HG03354 (cell line): ENCODE measurements around the gene HASPIN.
"Not testable (repeated sequence)": the region's sequence is repeated elsewhere in the genome, so short reads cannot be mapped to it uniquely, and the experiment has no call there.

ENCODE experiments used
- ATAC-seq: cut with Tn5 transposase; IDR thresholded peaks from one replicate; pipeline ENCODE4 v1.9.1; 2021; ENCODE audit warnings: mild to moderate bottlenecking; ENCODE audit not compliant: unreplicated experiment, poor library complexity, severe bottlenecking

The HASPIN gene

DNA sequence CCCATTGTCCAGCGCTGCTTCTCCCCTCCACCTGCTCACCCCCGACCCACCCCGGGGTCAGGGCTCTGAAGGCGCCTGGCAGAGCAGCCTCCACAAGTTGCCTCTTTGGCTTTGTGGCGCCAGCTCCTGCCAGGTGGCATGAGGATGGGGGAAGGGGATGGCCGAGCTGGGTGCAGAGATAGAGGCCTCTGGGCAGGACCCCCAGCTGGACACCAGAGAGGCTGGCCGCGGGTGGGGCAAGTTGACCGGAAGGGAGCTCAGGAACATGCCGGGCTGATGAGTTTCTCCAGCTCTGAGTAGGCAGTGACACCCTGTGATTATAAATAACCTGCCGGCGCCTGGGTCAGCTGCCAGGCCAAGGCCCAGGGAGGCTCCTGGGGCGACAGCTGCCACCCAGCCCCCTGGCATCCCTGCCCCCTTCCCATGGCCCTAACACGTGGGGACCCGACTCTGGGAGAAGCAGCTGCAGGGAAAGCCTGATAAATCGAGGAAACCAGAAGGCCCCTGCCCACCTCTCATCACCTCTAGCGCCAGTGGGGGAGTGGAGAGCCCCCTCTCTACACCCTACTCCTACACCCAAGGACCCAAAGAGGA is 28.5 kb upstream of the HASPIN start:
- no peak for ATAC-seq

DNA sequence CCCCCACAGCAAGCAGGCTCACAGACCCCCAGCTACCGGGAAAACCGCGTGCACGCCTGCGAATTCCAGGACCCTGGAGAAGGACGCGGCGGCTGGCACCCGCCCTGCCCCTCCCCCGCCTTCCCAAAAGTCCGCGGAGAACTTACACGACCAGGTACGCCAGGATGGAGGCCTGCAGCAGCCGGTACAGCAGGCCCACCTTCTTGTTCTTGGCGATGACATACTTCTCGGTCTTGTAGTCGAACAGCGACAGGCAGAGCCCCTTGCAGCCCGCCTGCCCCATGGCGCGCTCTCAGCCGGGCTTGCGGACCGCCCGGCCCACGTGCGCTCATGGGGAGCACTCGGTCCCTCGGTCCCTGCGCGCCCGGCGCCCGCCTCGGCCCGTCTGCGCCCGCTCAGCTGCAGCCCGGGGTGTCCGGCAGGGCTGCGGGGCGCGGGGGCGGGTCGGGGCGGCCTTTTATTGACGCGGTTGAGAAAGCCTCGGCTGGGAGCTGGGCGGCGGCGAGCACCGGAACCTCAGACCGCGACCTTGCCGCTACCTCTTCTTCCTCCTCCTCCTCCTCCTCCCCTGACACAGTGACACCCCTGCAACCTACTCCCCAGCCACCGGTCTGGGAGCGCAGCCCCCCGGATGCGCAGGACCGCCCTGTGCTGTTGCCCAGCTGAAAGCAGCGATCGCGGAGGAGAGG is 27.8 kb upstream of the HASPIN start, which contains the start of gene P2RX5:
Gene P2RX5 (minus strand): TSS at position 433 of the 689 bp plus-strand sequence. CDS start 150 bp downstream, at position 283.
- peak; percentile 37 for ATAC-seq

DNA sequence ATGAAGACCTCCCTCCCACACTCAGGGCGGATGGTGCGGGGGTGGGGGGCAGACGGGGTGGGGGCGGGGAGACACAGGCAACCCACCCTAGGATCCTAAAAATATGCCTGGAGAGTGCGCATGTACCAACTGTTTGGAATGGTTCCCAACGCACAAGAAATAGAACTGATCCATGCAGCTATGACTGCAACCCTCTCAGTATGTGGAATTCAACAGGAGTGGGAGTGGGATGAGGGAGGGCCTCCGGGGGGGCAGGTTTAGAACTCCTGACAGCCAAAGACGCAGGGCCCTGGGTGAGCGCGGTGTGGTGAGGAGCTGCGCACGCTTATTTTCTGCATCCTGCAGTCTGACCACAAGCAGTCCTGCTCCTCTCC is 26.6 kb upstream of the HASPIN start:
- no peak for ATAC-seq

DNA sequence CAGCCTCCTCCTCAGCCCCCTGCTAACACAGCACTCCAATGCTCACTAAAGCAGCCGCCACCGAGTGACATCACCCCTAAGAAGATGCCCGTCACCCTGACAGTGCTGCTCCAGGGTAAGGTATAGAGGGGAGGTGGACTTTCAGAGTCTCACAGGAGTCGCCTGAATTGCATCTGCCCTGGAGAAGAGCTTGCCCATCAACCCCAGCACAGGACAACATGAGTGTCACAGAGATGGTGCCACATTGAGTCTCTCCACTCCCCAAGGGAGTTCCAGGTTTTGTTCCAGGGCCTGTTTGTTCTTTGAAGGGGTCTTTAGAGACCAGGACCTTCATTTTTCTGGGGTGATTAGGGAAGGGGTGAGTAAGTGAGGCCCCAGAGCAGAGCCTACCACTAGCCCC is 25.6 kb upstream of the HASPIN start:
- ATAC-seq = no peak

DNA sequence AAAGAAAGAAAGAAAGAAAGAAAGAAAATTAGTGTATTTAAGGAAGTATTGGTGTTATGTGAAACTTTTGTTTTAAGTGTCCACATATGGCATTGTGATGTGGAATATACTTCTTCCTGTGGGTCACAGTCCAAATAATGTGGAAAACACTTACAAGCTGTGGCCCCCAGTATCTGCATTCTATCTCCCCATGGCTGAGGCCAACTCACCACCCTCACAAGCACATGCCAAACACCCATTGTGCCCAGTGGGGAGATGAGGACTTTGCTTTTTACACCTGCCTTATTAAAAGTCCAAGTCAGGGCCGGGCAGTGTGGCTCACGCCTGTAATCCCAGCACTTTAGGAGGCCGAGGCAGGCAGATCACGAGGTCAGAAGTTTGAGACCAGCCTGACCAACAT is 23.8 kb upstream of the HASPIN start:
- no peak for ATAC-seq

DNA sequence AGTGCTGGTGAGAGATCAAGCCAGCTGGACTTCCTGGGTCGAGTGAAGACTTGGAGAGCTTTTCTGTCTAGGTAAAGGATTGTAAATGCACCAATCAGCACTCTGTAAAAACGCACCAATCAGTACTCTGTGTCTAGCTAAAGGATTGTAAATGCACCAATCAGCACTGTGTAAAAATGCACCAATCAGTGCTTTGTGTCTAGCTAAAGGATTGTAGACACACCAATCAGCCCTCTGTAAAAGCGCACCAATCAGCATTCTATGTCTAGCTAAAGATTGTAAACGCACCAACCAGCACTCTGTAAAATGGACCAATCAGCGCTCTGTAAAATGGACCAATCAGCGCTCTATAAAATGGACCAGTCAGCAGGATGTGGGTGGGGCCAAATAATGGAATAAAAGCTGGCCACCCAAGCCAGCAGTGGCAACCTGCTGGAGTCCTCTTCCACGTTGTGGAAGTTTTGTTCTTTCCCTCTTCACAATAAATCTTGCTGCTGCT is 21.6 kb upstream of the HASPIN start:
- ATAC-seq = not testable (repeated sequence)

DNA sequence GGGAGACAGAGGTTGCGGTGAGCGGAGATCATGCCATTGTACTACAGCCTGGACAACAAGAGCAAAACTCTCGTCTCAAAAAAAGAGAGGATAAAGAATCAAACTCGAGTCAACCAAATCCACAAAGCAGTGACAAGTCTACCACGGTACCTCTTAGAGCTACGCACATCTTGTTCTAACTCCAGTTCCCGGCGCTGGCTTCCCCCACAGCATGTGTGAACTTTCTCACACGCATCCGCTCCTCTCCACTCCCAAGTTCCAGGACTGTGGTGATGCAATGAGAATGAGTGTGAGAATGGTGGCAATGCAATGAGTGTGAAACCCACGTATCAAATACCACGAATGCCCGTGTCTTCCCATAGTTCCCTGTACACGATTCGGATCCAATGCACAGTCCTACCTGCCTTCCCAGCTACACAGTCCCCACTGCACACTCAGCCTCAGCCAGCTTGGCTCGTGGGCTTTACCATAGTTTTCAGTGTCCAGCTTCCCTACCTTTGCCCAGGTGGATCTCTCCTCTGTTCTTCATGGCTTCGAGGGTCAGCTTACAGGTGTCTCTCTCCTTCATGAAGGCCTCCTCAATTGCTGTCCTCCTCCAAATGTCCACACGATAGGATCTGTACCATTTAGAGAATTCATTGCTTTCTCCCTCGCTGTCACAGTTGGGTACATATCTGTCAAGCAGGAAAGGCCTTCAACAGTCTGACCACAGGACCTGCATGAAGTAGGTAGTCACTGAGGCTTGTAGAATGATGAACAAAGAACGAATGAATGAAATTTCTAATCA is 18.6 kb upstream of the HASPIN start:
- no peak for ATAC-seq

DNA sequence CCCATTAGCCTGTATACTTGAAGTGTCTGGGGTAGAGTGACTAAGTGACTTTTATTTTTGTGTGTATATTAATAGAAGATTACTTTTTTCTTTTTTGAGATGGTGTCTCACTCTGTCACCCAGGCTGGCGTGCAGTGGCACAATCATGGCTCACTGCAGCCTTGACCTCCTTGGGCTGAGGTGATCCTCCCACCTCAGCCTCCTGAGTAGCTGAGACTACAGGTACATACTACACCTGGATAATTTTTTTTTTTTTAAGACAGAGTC is 18.1 kb upstream of the HASPIN start:
- not testable (repeated sequence) for ATAC-seq

DNA sequence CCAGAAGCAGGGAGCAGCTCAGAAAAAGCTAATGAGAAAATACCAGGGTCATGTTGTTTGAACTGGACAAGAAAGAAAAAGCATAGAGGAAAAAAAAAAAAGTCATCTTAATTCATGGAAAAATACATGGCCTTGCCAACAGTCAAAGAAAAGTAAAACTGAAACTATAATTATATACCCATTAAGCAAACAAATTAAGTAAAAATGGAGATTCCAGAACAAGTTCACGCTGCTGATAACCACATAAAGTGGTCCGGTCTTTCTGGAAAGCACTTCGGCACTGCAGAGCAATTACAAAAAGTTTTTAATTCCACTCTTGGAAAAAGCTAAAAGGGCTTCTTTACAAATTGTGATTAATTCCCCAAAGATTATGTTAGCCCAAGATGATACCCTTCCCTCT is 15.3 kb upstream of the HASPIN start:
- ATAC-seq = no peak

DNA sequence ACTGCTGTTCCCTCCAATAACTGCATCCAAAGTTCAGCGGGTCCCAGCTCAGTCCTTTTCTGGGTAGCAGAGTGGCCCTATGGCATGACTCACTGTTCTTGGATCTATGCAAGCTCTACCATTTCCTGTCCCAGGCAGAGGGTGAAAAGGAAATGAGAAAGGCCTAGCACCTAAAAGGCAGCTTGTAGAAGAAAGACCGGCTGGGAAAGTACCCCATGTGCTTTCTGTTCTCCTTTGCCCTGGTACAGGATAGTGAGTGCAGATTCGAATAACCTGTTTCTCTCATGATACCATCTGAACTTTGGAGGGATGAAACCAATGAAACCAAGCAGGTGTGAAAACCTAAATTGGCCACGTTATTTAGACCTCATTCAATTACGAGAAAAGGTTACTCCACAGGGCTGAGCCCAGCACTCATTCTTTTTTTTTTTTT is 12.7 kb upstream of the HASPIN start:
- peak; percentile 95 for ATAC-seq

DNA sequence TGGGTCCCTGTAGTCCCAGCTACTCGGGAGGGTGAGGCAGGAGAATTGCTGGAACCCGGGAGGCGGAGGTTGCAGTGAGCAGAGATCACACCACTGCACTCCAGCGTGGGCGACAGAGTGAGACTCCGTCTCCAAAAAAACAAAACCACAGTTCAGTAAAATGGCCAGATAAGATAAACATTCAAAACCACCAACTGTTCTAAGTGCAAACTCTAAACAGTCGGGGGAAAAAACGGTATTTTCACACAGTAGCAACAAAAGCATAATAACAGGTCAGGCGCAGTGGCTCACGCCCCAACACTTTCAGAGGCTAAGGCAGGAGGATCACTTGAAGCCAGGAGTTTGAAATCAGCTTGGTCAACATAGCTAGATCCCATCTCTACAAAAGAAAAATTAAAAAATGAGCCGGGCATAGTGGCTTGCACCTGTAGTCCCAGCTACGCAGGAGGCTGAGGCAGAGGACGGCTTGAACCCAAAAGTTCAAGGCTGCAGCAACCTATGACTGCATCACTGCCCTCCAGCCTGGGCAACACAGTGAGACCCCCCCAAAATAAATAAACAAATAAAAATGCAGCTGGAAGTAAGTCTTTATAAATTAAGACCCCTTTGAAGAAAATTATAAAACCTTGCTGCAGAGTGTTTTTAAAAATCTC is 10.8 kb upstream of the HASPIN start:
- ATAC-seq = no peak

DNA sequence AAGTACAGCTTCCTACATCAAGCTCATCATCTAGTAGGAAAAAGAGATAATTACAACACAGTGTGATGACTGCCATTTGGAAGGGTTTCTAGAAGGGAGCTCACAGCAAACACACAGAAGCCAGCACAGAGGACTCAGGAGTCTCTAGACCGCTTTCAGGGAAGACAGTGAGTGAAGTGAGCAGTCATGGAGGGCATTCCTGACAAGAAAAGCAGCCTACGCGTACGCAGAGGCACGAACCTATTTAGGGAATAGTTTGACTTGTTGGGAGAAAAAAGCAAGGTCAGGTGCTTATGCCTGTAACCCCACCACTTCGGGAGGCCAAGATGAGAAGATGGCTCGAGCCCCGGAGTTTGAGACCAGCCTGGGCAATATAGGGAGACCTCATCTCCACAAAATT is 8.4 kb upstream of the HASPIN start:
- no peak for ATAC-seq

DNA sequence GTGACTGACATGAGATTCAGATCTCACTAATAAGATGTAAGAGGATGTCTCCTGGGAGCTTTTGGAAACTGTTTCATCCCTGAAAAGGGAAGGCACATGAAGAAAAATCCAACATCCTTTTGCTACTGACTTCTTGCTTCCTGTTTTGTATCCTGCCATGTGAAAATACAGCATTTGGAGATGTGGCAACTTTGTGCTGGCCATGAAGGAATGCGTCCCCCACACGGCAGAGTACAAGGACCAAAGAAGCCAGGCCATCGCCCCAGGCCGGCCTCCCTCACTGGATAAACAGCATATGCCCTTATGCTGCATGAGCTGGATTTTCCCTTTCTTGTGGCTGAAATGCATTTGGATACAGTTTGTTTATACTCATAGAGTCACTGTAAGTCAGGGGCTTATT is 5.5 kb upstream of the HASPIN start:
- ATAC-seq = no peak

DNA sequence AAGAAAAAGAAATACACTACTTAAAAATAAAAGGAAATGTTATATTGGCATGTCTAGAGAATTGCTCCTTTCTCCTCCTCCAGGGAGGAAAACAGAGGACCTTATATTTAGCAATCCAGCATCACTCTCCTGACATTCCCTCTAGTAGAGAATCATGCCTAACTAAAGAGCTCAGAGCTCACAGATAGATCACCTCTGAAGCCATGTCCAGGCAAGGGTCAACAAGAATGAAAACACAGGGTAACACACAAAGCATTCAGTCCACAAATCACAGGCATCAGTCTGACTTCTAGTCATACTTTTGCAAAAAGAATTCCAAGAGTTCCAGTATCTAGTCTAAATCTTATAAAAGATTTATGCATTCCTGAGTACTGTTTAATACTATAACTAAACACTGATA is 4.4 kb upstream of the HASPIN start:
- no peak for ATAC-seq

DNA sequence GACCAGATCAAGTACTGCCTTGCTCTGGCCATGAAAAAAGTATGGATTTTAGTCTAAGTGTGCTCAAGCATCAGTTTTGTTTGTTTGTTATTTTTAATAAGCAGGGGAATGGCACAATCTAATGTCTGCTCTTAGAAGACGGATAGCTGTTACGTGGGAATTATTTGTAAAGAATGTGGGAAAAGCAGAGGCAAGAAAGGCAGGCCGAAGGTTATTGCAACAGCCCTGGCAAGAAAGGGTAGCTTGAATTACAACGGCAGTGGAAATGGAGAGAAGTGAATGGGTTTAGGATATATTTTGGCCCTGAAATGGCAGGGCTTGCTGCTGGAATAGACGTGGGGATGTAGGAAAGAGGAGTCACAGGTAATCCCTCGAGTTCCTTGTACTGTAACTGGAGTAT is 987 bp upstream of the HASPIN start:
- ATAC-seq = no peak

DNA sequence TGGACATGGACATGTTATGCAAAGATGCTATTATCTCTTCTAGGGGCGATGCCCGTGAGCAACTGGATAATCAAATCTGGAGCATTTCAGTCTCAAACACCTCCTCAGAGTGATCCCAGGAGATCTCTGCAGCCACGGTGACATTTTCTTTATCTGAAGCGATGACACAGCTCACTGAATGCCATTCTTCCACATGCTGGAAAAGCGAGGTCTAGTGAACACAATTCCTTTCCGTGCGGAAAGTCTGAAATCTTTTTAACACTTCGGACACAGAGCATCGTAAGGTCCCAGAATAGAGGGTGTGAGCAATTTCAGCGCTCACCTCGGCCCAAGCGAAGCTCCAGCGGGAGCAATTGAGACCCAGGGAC is 531 bp upstream of the HASPIN start:
- ATAC-seq = no peak

DNA sequence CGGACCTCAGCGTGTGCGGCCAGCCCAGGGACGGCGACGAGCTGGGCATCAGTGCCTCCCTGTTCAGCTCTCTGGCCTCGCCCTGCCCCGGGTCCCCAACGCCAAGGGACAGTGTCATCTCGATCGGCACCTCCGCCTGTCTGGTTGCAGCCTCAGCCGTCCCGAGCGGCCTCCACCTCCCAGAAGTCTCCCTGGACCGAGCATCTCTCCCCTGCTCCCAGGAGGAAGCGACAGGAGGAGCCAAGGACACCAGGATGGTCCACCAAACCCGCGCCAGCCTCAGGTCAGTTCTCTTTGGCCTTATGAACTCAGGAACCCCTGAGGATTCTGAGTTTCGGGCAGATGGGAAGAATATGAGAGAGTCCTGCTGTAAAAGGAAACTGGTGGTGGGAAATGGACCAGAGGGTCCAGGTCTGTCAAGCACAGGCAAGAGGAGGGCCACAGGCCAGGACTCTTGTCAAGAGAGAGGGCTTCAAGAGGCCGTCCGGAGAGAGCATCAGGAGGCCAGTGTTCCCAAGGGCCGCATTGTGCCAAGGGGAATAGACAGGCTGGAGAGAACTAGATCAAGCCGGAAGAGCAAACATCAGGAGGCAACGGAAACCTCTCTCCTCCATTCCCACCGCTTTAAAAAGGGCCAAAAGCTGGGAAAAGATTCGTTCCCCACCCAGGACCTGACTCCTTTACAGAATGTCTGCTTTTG is 825 bp downstream of the HASPIN start:
- no peak for ATAC-seq

DNA sequence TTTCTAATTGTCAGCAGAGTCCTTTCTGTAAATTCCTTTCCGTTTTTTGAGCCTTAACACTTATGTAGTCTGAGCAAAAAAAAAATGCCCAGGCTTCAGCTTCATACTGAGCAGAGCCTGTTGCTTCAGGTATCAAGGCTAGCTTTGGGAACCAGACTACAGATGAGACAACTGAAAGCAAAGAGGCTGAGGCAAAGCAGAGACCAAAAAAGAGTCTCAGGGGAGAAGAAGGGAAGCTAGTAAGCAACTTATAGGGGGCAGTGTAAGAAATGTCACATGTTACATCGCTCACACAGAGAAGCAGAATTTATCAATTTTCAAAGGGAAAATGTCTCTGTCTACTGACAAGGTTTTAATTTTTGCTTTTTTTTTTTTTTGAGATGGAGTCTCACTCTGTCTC is 3.3 kb downstream of the HASPIN start:
- no peak for ATAC-seq

DNA sequence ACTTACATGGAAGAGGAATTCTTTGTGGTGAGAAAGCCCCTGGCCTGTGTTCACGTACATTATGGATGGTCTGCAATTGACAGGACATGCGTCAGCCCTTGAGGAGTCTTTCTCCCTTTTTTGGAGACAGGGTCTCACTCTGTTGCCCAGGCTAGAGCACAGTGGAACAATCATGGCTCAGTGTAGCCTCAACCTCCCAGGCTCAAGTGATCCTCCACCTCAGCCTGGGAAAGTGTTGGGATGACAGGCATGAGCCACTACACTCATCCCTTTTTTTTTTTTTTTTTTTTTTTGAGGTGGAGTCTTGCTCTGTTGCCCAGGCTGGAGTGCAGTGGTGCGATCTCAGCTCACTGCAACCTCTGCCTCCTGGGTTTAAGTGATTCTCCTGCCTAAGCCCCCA is 4.4 kb downstream of the HASPIN start:
- not testable (repeated sequence) for ATAC-seq

DNA sequence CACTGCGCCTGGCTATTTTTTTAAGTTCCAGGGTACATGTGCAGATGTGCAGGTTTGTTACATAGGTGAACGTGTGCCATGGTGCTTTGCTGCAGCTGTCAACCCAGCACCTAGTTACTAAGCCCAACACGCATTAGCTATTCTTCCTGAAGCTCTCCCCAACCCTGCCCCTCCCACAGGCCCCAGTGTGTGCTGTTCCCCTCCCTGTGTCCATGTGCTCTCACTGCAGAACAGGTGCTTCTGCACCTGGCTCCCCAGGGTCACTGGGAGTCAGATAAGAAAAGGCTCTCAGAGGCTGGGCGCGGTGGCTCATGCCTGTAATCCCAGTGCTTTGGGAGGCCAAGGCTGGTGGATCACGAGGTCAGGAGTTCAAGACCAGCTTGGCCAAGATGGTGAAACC is 6.2 kb downstream of the HASPIN start:
- ATAC-seq = no peak
